ENCODE data around the gene AXIN2. TPM values are rescaled to one million over a fixed set of nuclear protein-coding genes. Genes with fewer than 3 reads are reported as not detected.

AXIN2 gene
- total RNA-seq, 4 donors from 2014 or later = 9.9 to 27.2 (median 17.9) TPM

GRCh38 chr17:65559804-65560627, 1.4 kb downstream of the AXIN2 start:
- Histone ChIP-seq H3K4me1 (peaks cover 44 to 55% of the 10 kb centered on the region in 2 donors), H3K4me3 (peak overlapping the region in 2 of 4 donors; percentile 72 to 99), H3K27ac (no peak overlapping the region), H3K9me3 (no peaks in the 10 kb centered on the region), H3K27me3 (no peaks in the 10 kb centered on the region), H3K36me3 (no peaks in the 10 kb centered on the region)
- DNase-seq (peak in 1 of 2 donors; percentile 51), ATAC-seq (peak in 1 of 2 donors; percentile 10)
- in situ Hi-C loops (cut with MboI; ENCODE audit: low sequenced_read_pairs in 4 of 4) (loop anchor here (5.0 to 25.0 kb wide), 6 partner anchors 103 to 598 kb away; no protein-coding TSS in a partner anchor), intact Hi-C loops (cut with DNase I; ENCODE audit: low total_unique reads) (loop anchor here (2.0 to 10.0 kb wide), 8 partner anchors 153 to 1487 kb away; partner anchors contain the start of genes CEP95, DDX5 and GNA13)
- peak; percentile 64 to 78 for TF ChIP-seq POLR2A (IDR thresholded peaks at IDR 0.05)
- TF ChIP-seq, protein P1, sequence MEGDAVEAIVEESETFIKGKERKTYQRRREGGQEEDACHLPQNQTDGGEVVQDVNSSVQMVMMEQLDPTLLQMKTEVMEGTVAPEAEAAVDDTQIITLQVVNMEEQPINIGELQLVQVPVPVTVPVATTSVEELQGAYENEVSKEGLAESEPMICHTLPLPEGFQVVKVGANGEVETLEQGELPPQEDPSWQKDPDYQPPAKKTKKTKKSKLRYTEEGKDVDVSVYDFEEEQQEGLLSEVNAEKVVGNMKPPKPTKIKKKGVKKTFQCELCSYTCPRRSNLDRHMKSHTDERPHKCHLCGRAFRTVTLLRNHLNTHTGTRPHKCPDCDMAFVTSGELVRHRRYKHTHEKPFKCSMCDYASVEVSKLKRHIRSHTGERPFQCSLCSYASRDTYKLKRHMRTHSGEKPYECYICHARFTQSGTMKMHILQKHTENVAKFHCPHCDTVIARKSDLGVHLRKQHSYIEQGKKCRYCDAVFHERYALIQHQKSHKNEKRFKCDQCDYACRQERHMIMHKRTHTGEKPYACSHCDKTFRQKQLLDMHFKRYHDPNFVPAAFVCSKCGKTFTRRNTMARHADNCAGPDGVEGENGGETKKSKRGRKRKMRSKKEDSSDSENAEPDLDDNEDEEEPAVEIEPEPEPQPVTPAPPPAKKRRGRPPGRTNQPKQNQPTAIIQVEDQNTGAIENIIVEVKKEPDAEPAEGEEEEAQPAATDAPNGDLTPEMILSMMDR (IDR thresholded peaks at IDR 0.05 in 4 of 5, conservative IDR thresholded peaks at IDR 0.05 in 1 of 5) = no peak

- Histone ChIP-seq H3K27me3 (no peaks in the 10 kb centered on the region), H3K9me3 (no peaks in the 10 kb centered on the region), H3K4me1 (peaks cover 38 to 52% of the 10 kb centered on the region in 2 donors), H3K27ac (no peak overlapping the region), H3K4me3 (peak overlapping the region in 2 of 4 donors; percentile 72 to 99), H3K36me3 (no peaks in the 10 kb centered on the region)
- intact Hi-C loops (cut with DNase I; ENCODE audit: low total_unique reads) = loop anchor here (5.0 to 10.0 kb wide), 3 partner anchors 262 to 1118 kb away; partner anchors contain the start of gene GNA13
- no peak for TF ChIP-seq POLR2A (IDR thresholded peaks at IDR 0.05)
- TF ChIP-seq, protein P1 (IDR thresholded peaks at IDR 0.05 in 4 of 5, conservative IDR thresholded peaks at IDR 0.05 in 1 of 5) = no peak
- ATAC-seq = no peak
- no peak for DNase-seq
- in situ Hi-C loops (cut with MboI; ENCODE audit: low sequenced_read_pairs in 4 of 4) = loop anchor here (5.0 to 25.0 kb wide), 6 partner anchors 102 to 597 kb away; no protein-coding TSS in a partner anchor
Measured at GRCh38 chr17:65559461-65559803, 2.0 kb downstream of the AXIN2 start.

- peaks cover 32 to 46% of the 10 kb centered on the region in 2 donors for H3K4me1 ChIP-seq
- H3K27me3 ChIP-seq = no peaks in the 10 kb centered on the region
- intact Hi-C loops (cut with DNase I; ENCODE audit: low total_unique reads) (loop anchor here (5.0 to 10.0 kb wide), 3 partner anchors 262 to 1118 kb away; partner anchors contain the start of gene GNA13), in situ Hi-C loops (cut with MboI; ENCODE audit: low sequenced_read_pairs in 4 of 4) (loop anchor here (5.0 to 25.0 kb wide), 6 partner anchors 102 to 597 kb away; no protein-coding TSS in a partner anchor)
- DNase-seq = no peak
- H3K4me3 ChIP-seq = peak overlapping the region in 2 of 4 donors; percentile 72 to 99
- peak in 1 of 2 donors; percentile 56 for TF ChIP-seq POLR2A (IDR thresholded peaks at IDR 0.05)
- TF ChIP-seq, protein P1 (IDR thresholded peaks at IDR 0.05 in 4 of 5, conservative IDR thresholded peaks at IDR 0.05 in 1 of 5) = no peak
- no peaks in the 10 kb centered on the region for H3K9me3 ChIP-seq
- no peaks in the 10 kb centered on the region for H3K36me3 ChIP-seq
- ATAC-seq = no peak
- H3K27ac ChIP-seq = no peak overlapping the region
Measured at GRCh38 chr17:65558683-65559460, 2.6 kb downstream of the AXIN2 start.

GRCh38 chr17:65558311-65558682, 3.2 kb downstream of the AXIN2 start:
- Histone ChIP-seq H3K4me3 (peak overlapping the region in 2 of 4 donors; percentile 72 to 99), H3K9me3 (no peaks in the 10 kb centered on the region), H3K36me3 (no peaks in the 10 kb centered on the region), H3K27ac (no peak overlapping the region), H3K4me1 (peaks cover 27 to 41% of the 10 kb centered on the region in 2 donors), H3K27me3 (no peaks in the 10 kb centered on the region)
- ATAC-seq (no peak), DNase-seq (no peak)
- intact Hi-C loops (cut with DNase I; ENCODE audit: low total_unique reads) = loop anchor here (5.0 to 10.0 kb wide), 3 partner anchors 261 to 1119 kb away; partner anchors contain the start of gene GNA13
- in situ Hi-C loops (cut with MboI; ENCODE audit: low sequenced_read_pairs in 4 of 4) = loop anchor here (5.0 to 25.0 kb wide), 6 partner anchors 101 to 596 kb away; no protein-coding TSS in a partner anchor
- no peak for TF ChIP-seq POLR2A (IDR thresholded peaks at IDR 0.05)
- TF ChIP-seq, protein P1 (IDR thresholded peaks at IDR 0.05 in 4 of 5, conservative IDR thresholded peaks at IDR 0.05 in 1 of 5) = no peak
